PC-9 (cell line): ENCODE measurements around the gene IRGC. TPM values are rescaled to one million over a fixed set of nuclear protein-coding genes. Genes with fewer than 3 reads are reported as not detected.

ENCODE experiments used
- BruUV-seq: library from RNA; stranded (reverse); fragments of 400-500 nt; replicated peaks from 2 replicates; lab custom pipeline; 2021; lab: Mats Ljungman, UMichigan
- CTCF ChIA-PET: fragments of 300-600 bp; sonication (Branson Sonifier 250); formaldehyde crosslinking; loops from one replicate; lab custom pipeline; 2022; ENCODE audit warnings: antibody characterized with exemption; lab: Charles Lee
- POLR2A ChIA-PET: fragments of 300-600 bp; sonication (Branson Sonifier 250); formaldehyde crosslinking; loops from one replicate; lab custom pipeline; 2022; ENCODE audit warnings: antibody characterized with exemption; ENCODE audit not compliant: unreplicated experiment; lab: Charles Lee
- DNase-seq, 2 experiments: peaks; one replicate each; pipeline versions ENCODE4 v3.0.0 to v3.0.0-alpha.2; 2015 to 2022; ENCODE audit warnings: mixed read lengths in 1 of 2
- H2AFZ ChIP-seq: fragments of 200-600 bp; sonication (generic); 2 replicates; pipeline ENCODE4 v1.8.1; 2017; ENCODE audit warnings: antibody characterized with exemption
- H3F3A ChIP-seq: fragments of 200-600 bp; sonication (generic); 2 replicates; pipeline ENCODE4 v1.8.1; 2017; ENCODE audit warnings: antibody characterized with exemption, mild to moderate bottlenecking, low read depth; ENCODE audit not compliant: insufficient read depth
- H3K27ac ChIP-seq: fragments of 200-600 bp; sonication (generic); 2 replicates; pipeline ENCODE4 v1.6.1; 2016; ENCODE audit warnings: mixed run types
- H3K27me3 ChIP-seq: fragments of 200-600 bp; sonication (generic); 2 replicates; pipeline ENCODE4 v1.6.1; 2016; ENCODE audit warnings: low read depth, mixed run types; ENCODE audit not compliant: insufficient read depth
- H3K36me3 ChIP-seq: fragments of 200-600 bp; sonication (generic); 2 replicates; pipeline ENCODE4 v1.6.1; 2016; ENCODE audit warnings: low read depth, mixed run types
- H3K4me1 ChIP-seq: fragments of 200-600 bp; sonication (generic); replicated peaks from 2 replicates; pipeline ENCODE4 v1.6.1; 2016; ENCODE audit warnings: mixed run types; ENCODE audit not compliant: insufficient read depth
- H3K4me2 ChIP-seq: fragments of 200-600 bp; sonication (generic); 2 replicates; pipeline ENCODE4 v1.6.1; 2017; ENCODE audit warnings: mixed run types
- H3K4me3 ChIP-seq: fragments of 200-600 bp; sonication (generic); 2 replicates; pipeline ENCODE4 v1.6.1; 2016; ENCODE audit warnings: mixed run types
- H3K79me2 ChIP-seq: fragments of 200-600 bp; sonication (generic); 2 replicates; pipeline ENCODE4 v1.6.1; 2017; ENCODE audit warnings: low read depth, mixed run types
- H3K9me2 ChIP-seq: fragments of 200-600 bp; sonication (generic); 2 replicates; pipeline ENCODE4 v1.8.1; 2017; ENCODE audit warnings: mild to moderate bottlenecking; ENCODE audit not compliant: insufficient read depth
- H3K9me3 ChIP-seq: fragments of 200-600 bp; sonication (generic); 2 replicates; pipeline ENCODE4 v1.8.1; 2016; ENCODE audit warnings: low read depth; ENCODE audit not compliant: insufficient read depth
- H4K20me1 ChIP-seq: fragments of 200-600 bp; sonication (generic); 2 replicates; pipeline ENCODE4 v1.8.1; 2017; ENCODE audit not compliant: insufficient read depth
- EZH2 ChIP-seq: fragments of 200-600 bp; sonication (generic); IDR thresholded peaks from 2 replicates; pipeline ENCODE4 v1.8.0; 2017; ENCODE audit warnings: antibody characterized with exemption, low read depth
- intact Hi-C: fragments of 100-400 bp; cut with micrococcal nuclease; formaldehyde crosslinking; loops from one replicate; pipeline ENCODE4 v1.10.0; 2022; ENCODE audit not compliant: unreplicated experiment
- total RNA-seq: library from RNA; stranded (reverse); gene quantifications from 2 replicates; pipeline ENCODE4 v1.2.3, GENCODE V29; 2021
- TF ChIP-seq, protein P1 (sequence below): fragments of 200-600 bp; sonication (generic); conservative IDR thresholded peaks from 2 replicates; pipeline ENCODE4 v1.6.1; 2017; ENCODE audit warnings: mixed run types, antibody characterized with exemption, mild to moderate bottlenecking, moderate library complexity

IRGC gene
- total RNA-seq, 1 experiment from 2014 or later, result not detected

DNA sequence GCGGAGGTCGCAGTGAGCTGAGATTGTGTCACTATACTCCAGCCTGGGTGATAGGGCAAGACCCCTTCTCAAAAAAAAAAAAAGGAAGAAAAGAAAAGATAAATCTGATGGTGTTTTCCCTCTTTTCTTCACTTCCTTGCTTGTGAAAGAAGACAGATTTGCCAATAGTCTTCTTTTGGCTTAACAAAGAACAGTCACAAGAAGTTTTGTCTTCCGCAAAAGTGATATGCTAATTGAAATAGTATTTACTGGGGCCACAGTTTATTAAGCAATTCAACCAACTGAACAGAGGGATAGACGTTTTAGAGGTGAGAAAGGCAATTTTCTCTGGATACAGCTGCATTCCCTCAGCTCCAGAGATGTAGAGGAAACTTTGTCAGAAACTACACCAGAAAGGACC lies 23.0 kb upstream of the IRGC start:
- DNase-seq, result no peak
- no peaks in the 10 kb centered on the region for H3K79me2 ChIP-seq
- H3K9me3 ChIP-seq, result peaks cover 6% of the 10 kb centered on the region; the same call in 1 of the 2 replicates
- TF ChIP-seq, protein P1, sequence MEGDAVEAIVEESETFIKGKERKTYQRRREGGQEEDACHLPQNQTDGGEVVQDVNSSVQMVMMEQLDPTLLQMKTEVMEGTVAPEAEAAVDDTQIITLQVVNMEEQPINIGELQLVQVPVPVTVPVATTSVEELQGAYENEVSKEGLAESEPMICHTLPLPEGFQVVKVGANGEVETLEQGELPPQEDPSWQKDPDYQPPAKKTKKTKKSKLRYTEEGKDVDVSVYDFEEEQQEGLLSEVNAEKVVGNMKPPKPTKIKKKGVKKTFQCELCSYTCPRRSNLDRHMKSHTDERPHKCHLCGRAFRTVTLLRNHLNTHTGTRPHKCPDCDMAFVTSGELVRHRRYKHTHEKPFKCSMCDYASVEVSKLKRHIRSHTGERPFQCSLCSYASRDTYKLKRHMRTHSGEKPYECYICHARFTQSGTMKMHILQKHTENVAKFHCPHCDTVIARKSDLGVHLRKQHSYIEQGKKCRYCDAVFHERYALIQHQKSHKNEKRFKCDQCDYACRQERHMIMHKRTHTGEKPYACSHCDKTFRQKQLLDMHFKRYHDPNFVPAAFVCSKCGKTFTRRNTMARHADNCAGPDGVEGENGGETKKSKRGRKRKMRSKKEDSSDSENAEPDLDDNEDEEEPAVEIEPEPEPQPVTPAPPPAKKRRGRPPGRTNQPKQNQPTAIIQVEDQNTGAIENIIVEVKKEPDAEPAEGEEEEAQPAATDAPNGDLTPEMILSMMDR, result no peak
- TF ChIP-seq EZH2, result no peak
- H3F3A ChIP-seq, result peaks cover 3% of the 10 kb centered on the region; the same call in 1 of the 2 replicates
- no peak overlapping the region for H3K4me2 ChIP-seq
- no peak overlapping the region for H3K27ac ChIP-seq
- H3K36me3 ChIP-seq, result no peaks in the 10 kb centered on the region
- H3K4me1 ChIP-seq, result peaks cover 5% of the 10 kb centered on the region
- H3K27me3 ChIP-seq, result no peaks in the 10 kb centered on the region
- CTCF ChIA-PET, result no interaction called here
- no peak overlapping the region for H3K4me3 ChIP-seq
- H2AFZ ChIP-seq, result no peak overlapping the region
- intact Hi-C loops, result no loop called here
- H4K20me1 ChIP-seq, result no peaks in the 10 kb centered on the region
- H3K9me2 ChIP-seq, result no peaks in the 10 kb centered on the region
- BruUV-seq, result no TSS peak
- POLR2A ChIA-PET, result interaction anchor here (0.6 kb wide), 1 partner anchor 18 kb away, joined by 7 read pairs; no protein-coding TSS in a partner anchor

DNA sequence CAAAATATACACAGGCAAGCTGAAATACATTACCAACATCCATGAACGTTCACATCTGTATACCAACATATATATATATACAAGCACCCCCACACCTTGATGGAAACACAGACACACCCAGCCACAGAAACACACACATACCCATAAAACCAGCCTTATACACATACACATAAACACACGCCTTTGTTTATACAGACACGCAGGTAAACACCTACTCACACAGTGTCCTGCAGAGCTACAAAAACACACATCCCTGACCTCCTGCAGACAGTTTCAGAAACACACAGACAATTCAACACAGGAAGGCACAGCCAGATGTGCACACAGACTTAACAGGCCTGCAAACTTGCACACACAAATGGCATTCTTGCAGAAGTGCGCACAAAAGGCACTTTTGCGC lies 21.3 kb upstream of the IRGC start:
- BruUV-seq, result no TSS peak
- intact Hi-C loops, result no loop called here

DNA sequence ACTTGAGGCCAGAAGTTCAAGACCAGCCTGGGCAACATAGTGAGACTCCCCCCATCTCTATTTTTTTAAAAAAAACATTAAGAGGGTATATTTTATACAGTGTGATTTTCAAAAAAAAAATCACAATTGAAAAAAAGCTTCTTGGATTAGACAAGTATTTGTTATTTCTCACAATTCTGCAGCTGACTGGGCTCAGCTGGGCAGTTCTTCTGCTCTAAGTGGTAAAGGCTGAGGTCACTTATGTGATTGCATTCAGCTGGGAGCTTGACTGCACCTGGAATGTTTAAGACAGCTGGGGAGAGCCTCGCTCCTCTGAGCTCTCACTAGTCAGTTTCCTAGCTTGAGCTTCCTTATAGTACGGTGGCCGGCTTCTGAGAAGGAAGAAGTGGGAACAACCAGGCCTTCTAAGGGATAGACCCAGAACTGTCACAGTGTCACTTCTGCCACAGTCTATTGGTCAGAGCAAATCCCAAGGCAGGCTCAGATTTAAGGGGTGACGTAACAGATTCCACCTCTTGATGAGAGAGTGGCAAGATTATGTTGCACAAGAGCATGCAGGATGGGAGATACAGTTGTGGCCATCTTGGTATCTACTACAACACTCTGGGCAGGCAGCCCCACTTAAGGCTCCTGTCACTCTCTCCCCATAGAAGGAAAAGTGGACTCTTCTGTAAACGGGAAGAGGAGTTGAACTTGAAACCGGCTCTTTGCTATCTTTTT lies 19.7 kb upstream of the IRGC start:
- H3K9me2 ChIP-seq, result no peaks in the 10 kb centered on the region
- CTCF ChIA-PET, result no interaction called here
- peaks cover 13% of the 10 kb centered on the region for H3K4me1 ChIP-seq
- no peak for DNase-seq
- H3K9me3 ChIP-seq, result peaks cover 6% of the 10 kb centered on the region; the same call in 1 of the 2 replicates
- no peak overlapping the region for H3K27ac ChIP-seq
- no peaks in the 10 kb centered on the region for H3K27me3 ChIP-seq
- POLR2A ChIA-PET, result interaction anchor here (0.6 kb wide), 1 partner anchor 227 kb away, joined by 3 read pairs; no protein-coding TSS in a partner anchor
- no peak overlapping the region for H3K4me3 ChIP-seq
- no peaks in the 10 kb centered on the region for H3K36me3 ChIP-seq
- H4K20me1 ChIP-seq, result no peaks in the 10 kb centered on the region
- peaks cover 9% of the 10 kb centered on the region; the same call in 1 of the 2 replicates for H3F3A ChIP-seq
- no TSS peak for BruUV-seq
- no peak overlapping the region for H2AFZ ChIP-seq
- TF ChIP-seq, protein P1, result no peak
- TF ChIP-seq EZH2, result no peak
- H3K4me2 ChIP-seq, result no peak overlapping the region
- intact Hi-C loops, result no loop called here
- H3K79me2 ChIP-seq, result no peaks in the 10 kb centered on the region

More for the DNA sequence above, 21.3 kb upstream of the IRGC start:
- no peaks in the 10 kb centered on the region for H3K27me3 ChIP-seq
- CTCF ChIA-PET, result no interaction called here
- POLR2A ChIA-PET, result no interaction called here
- H3K9me2 ChIP-seq, result no peaks in the 10 kb centered on the region
- no peaks in the 10 kb centered on the region for H3K79me2 ChIP-seq
- H3K4me3 ChIP-seq, result no peak overlapping the region
- H3K36me3 ChIP-seq, result no peaks in the 10 kb centered on the region
- TF ChIP-seq EZH2, result no peak
- TF ChIP-seq, protein P1, result no peak
- no peaks in the 10 kb centered on the region for H4K20me1 ChIP-seq
- H3K4me1 ChIP-seq, result no peaks in the 10 kb centered on the region
- no peak for DNase-seq
- peaks cover 6% of the 10 kb centered on the region; the same call in 1 of the 2 replicates for H3K9me3 ChIP-seq
- H3K27ac ChIP-seq, result no peak overlapping the region
- no peak overlapping the region for H2AFZ ChIP-seq
- H3K4me2 ChIP-seq, result no peak overlapping the region
- H3F3A ChIP-seq, result no peaks in the 10 kb centered on the region; the same call in 1 of the 2 replicates
